DMS114 treated with DMSO at 0.1 percent for 48 hours (cell line): ENCODE results near the gene COL25A1.
"Not testable (repeated sequence)": the region's sequence is repeated elsewhere in the genome, so short reads cannot be mapped to it uniquely, and the experiment has no call there.

Source experiments
- DNase-seq: peaks from one replicate; lab custom pipeline; 2025; ENCODE audit not compliant: unreplicated experiment; lab: John Stamatoyannopoulos, UW

The COL25A1 gene

DNA sequence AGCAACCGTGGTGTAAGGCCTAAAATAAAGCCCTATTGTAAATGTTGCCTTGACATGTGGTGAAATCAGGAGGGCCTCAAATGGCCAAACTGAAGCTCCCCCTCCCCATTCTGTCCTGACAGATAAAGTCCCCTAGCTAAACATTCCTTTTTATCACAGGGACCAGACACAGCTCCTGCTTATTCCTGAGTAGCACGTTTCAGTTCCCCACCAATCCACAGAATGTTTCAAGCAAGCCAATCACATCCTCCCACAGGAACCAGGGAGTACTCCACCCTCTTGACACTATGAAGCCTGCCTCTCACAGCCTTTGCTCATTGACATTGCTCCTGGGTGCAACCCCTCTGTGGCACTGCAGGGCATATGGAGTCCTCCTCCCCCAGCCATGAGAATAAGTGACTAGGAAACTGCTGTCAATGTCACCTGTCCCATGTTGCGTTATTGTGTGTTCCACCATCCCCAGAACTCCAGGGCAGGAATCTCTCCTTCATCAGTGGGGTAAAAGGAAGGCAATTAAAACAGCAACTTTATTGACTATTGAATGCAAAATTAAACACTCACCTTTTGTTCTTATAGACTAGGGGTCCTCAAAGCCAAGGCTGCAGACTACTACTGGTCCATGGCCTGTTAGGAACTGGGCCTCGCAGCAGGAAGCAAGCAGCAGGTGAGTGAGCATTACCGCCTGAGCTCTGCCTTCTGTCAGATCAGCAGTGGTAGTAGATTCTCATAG is 128.1 kb downstream of the COL25A1 start:
- DNase-seq: no peak

DNA sequence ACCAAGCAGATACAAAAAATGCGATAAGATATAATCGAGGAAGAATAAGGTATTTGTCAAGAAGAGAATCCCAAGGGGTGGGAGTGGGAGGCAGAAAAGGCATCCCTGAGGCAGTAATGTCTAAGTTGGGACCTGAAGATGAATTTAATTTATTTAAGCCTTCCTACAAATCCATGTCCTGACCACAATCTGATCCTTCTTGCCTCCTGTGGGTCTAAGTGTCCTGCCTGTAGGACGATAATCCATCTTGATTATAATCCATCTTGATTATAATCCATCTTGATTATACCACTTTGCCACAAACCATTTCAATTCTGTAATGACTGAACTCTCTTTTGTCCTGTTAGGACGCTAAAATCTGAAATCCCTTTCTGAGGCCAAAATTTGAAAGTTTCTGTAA is 130.2 kb downstream of the COL25A1 start:
- no peak for DNase-seq

DNA sequence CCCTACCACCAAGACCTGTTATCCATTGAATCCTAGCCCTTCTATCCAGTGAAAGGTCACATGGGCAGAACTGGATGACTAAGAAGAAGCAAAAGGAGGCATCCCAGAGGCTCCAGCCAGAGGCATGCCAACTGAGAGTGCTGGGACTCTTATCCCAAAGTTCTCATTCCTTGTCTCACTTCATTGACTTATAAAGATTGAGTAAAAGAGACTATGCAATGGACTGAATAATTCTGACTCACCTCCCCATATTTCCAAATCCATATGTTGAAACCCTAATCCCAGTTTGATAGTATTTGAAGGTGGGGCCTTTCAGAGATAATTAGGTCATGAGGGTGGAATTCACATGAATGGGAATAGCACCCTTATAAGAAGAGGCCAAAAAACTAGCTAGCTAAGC is 131.4 kb downstream of the COL25A1 start:
- no peak for DNase-seq

DNA sequence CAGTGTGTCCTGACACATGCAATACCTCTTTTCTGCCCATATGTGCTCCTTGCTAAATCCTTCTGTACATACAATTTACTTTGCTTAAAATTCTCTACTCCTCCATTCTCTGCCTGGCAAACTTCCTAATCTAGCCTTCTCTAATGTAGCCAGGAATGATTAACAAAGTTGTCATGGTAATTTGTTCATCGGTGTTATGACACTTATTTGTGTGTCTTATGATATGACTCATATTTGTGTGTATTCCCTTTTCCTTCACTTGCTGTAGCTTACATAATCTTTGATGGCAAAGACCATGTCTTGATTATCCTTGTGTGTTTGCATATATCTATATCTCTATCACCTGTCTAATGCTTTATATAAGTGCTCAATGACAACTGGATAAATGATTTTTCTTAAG is 133.3 kb downstream of the COL25A1 start:
- no peak for DNase-seq

DNA sequence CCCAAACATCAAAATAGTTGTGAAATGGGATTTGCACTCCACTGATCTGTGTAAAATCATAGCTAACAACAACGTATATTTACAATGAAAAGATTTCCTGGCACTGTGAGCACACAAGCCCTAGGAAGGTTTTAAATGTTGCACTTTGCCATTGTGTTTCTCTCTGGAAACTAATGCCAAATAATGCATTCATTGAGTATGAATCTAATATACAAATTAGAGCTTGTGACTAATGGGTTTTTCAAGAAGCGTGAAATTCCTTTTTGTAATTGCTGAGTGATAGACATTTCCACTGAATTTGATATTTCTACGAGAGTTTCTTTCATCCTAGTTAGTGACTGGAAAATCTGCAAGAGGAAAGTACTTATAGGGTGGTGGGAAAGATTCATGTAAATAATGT is 135.9 kb downstream of the COL25A1 start:
- no peak for DNase-seq

DNA sequence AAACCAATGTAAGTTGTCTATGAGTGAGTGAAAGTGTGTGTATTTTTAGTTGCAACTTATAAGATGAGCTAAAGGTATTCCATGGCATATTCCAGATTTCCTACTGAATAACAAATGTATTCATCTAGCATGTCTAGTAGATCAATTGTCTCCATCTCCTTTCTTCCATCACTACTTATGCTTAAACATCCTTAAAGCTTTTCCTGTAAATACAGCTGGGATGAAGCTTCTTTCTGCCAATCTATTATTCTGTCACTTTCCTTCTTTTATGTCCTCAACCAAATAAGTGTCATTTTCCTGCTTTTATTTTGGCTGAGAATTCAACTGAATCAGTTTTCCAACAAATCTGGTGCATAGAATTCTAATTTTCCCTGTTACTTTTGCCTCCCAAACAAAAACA is 136.3 kb downstream of the COL25A1 start:
- DNase-seq: no peak

DNA sequence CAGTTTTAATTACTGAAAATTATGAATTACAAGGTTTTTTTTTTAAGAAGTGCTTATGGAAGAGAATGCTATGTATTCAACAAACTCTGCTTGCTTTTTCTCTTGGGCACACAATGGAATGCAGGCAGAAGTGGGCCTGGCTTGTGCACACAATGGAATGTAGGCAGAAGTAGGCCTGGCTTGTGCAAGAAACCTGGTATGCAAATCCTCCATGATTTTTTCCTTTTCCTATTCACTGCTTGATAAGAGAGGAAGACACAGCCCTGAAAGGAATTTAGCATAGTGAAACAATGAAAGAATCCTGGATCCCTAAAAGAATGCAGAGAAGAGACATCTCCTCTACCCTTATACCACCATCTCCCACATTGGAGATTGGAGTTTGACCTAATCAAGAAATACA is 138.4 kb downstream of the COL25A1 start:
- no peak for DNase-seq

DNA sequence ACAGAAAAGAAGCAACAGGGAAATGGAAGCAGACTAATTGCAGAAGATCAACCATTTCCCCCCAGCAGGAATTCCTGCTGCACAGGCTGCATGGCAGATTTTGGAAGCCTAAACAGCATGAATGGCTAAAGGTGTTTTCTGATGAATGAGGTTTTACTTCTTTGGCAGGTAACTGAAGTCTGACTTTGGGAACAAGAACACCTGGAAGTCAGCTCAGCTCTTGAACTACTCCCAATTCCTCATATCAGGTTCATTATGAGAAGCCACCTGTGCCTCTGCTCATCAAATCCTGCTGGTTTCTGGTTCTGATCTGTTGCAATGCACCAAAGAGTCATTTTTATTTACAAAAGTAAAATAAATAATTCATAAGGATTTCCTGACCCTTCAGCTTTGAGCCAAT is 139.0 kb downstream of the COL25A1 start:
- no peak for DNase-seq

DNA sequence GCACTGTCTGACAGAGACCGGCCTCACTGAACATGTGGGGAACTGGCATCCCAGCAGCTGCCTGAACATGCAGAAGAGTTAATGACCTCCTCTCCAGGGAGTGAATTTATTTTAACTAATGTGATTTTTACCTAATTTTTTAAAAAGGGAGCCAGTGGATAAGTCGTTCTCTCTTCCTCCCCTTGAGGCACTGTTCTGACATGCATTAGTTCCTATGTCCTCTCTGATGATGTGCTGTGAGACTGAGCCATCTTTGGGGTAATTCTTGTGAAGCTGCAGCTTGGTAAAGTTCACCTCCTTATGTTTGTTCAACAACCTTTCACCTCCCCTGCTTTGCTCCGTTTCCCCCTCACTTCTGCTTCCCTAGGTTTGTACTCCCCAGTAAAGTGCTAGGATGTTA is 139.7 kb downstream of the COL25A1 start:
- DNase-seq: no peak

DNA sequence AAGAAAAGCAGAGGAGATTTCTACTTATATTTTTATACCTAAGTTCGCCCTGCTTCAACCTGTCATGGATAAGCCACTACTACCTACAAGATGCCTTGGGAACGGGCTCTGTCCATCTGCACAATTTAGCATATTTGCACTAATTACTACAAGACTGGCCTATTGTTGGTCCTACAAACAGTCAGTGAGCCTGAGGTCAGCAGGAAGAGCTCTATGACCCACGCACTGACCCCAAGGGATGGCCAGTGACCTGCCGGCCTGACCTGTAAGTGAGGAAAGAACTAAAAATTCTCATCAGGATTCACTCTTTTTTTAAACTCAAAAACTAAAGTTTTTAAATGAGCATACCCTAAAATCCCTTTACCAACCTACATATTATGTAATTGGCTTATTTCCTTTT is 142.0 kb downstream of the COL25A1 start:
- DNase-seq: no peak

DNA sequence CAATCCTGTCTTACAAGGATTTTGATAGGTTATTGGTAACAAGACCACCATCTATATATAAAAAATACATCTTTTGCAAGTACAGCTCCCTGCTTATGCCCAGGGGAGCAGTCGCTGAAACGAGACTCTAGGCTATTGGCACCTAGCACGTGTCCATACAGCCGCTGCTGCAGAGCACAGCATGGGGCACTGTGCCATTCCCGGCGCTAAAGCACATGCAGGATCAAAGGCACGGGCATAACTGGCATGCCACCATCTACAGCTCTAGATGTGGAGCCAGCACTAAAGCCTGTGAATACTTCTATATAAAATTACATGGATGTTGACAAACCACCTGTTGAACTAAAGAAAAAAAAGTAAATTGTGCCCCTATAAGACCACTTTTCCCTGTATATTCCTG is 144.8 kb downstream of the COL25A1 start:
- no peak for DNase-seq

DNA sequence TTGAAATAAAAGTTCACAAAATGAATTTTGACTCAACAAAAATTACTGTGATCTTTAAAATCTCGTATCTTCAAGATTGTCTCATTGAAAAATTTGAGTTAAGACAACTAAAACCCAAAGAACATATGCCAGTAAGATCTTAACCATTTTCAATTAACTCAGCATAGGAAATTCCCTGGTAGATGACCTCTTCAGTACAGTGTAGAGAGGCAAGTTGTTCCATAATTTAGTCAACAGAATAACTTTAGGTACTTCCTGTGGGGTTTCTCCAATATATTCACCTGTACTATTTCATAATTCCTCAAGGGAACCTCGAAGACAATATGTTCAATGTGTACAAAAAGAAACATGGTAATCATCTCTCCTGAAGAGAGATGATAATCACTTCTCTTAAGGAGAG is 145.3 kb downstream of the COL25A1 start:
- DNase-seq: no peak

DNA sequence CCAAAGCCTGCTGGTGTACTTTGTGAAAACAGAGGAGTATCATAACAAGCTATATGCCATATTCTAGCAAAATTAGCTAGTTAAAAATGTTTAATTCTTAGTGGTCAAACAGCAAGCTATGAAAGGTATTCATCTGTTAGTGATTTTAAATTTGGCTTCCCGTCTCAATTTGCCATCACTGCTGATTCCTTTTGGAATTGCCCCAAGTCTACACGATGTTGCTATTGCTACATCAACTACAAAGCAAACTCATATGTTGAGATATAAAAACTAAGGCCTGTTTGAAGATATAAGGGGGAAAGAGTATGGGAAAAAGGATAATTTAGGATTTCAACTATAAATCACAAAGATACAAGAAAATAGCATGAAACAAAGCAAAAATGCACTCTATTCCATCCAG is 146.1 kb downstream of the COL25A1 start:
- no peak for DNase-seq

DNA sequence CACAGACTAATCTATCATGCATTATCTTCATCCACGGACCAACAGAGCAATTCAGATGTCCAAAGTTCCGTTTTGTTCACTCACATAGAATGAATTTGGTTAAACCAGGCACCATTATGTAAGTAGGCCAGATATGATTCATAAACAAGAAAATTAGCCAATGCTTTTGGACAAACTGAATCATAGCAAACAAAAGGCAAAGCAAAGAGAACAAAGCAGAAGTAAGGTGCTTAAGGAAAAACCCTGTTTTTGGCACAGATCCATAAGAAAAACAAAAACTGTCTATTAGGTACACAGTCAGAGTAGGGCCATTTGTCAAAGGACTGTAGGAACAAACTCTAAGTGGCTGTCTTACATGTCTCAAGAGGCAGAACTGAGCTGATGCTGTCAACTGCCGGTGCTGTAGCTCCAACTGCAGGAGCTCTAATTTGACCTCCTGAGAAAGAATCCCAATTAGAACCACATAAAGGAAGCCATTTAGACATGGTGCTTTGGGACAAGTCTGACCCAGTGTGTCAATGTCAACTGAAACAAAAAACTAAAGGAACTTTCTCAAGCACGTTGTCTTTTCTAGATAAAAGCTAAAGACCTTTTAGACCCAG is 146.7 kb downstream of the COL25A1 start:
- no peak for DNase-seq

DNA sequence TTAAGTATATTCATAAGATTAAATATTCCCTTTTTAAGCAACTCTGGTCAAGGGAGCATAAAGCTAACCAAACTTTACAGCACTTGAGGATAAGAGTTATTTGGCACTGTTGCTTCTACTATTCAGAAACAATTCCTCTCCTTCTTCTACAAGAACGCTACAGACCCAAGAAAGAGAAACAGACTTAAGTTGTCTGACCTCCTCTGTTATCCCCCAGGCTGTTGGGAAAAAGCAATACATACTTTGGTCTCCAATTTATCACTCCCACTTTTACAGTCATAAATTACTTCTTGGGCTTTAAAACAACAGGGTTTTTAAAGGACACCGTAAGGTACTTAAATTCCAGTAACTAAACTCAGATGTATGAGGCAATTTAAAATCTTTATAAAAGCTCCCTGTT is 147.4 kb downstream of the COL25A1 start:
- no peak for DNase-seq

DNA sequence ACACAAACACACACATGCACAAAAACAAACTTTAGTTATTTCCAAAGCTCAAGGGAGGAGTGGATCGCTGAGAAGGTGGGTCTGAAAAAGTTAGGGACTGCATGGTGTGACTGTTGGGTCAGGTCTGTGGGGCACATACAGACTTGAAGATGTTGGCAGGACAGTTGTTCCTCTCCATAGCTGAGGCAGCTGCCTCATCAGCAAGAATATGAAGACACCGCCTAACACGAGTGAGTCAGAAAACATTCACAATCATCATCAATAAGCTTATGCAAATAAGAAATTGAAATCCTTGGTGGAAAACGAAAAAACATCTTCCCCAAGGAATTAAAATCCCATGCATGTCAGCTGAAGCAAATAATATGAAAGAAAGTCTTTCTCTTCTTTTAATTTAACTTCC is 148.0 kb downstream of the COL25A1 start:
- no peak for DNase-seq

DNA sequence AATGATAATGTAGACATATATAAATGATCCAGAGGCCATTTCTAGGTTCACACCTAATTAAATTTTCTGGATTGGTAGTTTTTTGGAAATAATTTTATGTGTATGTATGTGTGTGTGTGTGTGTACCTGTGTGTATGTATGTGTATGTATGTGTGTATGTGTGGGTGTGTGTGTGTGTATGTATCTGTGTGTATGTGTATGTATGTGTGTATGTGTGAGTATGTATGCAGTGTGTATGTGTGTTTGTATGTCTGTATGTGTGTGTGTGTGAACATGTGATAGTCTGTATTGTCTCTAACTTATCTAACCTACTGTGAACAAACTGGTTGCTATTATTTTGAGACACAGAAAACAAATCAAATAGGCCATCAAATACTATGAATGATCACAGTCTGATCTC is 152.6 kb downstream of the COL25A1 start:
- no peak for DNase-seq

DNA sequence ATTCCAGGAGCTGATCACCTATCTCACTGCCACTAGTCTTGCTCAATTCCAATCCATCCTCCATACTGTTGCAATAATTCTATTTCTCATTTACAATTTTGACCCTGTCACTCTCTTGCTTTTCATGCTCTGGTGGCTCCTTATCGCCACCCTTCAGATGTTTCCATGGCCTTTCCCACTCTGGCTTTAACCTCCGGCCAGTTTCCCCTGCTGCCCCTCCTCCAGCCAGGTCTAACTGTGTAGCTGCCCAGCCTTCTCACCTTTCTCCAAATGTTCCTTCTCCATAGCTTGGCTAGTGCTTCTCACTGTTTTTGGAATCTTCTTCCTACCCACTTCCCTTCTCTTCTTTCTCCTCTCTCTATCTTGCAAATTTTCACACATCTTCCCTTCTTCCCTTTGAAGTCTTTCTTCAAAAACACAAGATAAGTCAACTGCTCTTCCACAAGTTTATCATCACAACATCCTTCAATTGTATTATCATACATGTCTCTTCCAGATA is 153.8 kb downstream of the COL25A1 start:
- no peak for DNase-seq

DNA sequence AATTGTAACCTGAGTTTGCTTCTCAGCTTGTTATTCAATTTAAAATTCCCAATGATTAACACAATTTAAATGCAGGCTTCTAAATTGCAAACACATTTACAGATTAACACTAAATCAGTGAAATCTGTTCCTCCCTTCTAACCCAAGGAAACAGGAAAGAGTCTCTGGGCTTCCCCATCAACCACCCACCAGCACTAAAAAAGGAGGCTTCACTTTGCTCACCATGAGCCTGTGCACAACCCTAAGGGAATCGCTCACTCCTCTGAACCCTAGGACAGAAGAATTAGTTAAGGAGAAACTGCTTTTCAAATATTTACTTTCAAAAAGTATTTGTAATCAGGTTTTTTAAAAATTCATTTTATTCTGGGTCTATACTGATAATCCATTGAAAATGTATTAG is 155.3 kb downstream of the COL25A1 start:
- DNase-seq: no peak

DNA sequence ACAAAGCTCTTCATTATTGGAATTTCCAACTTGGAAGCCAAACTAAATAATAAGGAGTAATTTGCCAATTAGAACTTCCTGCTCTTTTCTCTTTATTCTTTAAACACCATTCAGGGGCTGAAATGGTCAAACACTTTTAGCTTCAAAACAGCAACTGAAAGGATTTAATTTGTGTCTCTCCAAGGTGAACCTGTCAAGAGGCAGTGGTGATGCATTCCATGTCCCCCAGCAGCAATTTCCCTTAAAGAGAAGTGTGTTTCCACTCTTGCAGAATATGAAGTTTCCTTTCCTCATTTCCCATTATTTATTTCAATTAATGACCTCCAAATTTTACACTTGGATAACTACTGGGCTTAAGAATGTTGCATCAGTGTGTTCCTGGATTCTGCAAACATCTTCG is 156.0 kb downstream of the COL25A1 start:
- DNase-seq: no peak

DNA sequence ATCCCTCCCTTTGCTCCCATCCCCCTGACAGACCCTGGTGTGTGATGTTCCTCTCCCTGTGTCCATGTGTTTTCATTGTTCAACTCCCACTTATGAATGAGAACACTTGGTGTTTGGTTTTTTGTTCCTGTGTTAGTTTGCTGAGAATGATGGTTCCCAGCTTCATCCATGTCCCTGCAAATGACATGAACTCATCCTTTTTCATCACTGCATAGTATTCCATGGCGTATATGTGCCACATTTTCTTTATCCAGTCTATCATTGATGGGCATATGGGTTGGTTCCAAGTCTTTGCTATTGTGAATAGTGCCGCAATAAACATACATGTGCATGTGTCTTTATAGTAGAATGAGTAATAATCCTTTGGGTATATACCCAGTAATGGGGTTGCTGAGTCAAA is 164.3 kb downstream of the COL25A1 start:
- not testable (repeated sequence) for DNase-seq

DNA sequence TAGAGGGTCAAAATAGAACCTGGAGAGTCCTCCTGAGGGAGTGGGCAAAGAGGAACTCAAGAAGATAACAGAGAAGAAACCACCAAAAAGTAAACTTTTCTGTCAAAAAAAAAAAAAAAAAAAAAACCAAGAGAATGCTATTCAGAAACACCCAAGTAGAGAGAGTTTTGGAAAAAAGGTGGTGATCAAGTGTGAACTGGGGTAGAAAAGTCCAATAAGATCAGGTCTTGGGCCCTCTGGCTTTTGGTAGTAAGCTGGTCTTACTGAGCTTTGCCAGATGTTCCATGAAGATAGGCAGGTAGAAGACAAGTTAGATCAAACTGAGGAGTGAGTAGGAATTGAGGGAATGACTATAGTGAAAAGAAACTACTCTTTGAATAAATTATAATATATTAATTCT is 167.5 kb downstream of the COL25A1 start:
- no peak for DNase-seq

DNA sequence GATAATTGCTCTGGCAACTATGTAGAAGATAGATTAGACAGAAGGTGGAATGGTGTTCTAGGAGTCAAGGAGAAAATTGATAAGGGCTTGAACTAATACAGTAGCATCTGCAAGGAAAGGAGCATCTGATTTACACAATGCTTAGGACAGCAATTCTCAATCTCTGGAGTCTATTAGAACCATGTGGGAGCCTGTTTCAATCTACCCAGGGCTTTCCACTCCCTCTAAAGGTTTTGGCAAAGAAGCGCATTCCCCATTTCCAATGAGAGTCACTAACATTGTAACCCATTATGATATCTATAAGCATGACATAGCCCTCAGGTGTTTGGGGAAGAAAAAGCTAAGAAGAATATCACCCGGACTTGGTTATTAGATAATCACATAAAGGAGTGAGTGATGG is 168.2 kb downstream of the COL25A1 start:
- DNase-seq: no peak
